SK-N-SH treated with all-trans-retinoic acid at 6 μM for 48 hours (cell line): ENCODE results near the gene TSGA10IP.

Source experiments
- ARNTL ChIP-seq: fragments of 450-650 bp; formaldehyde crosslinking; IDR thresholded peaks from 2 replicates; pipeline ENCODE4 v1.5.0; 2020; ENCODE audit warnings: low read depth, mild to moderate bottlenecking, moderate library complexity, borderline replicate concordance
- ESRRG ChIP-seq: fragments of 250-450 bp; sonication (Bioruptor Pico); IDR thresholded peaks from 2 replicates; pipeline ENCODE4 v1.6.1; 2021; ENCODE audit warnings: mild to moderate bottlenecking
- TF ChIP-seq, protein P1 (sequence below): fragments of 250-450 bp; sonication (Bioruptor Pico); IDR thresholded peaks from 2 replicates; pipeline ENCODE4 v1.8.0; 2020; ENCODE audit warnings: mild to moderate bottlenecking, moderate library complexity, borderline replicate concordance
- TF ChIP-seq, protein P2 (sequence below): fragments of 250-450 bp; sonication (Bioruptor Pico); IDR thresholded peaks from 2 replicates; pipeline ENCODE4 v1.5.0; 2020; ENCODE audit warnings: mild to moderate bottlenecking, moderate library complexity

DNA sequence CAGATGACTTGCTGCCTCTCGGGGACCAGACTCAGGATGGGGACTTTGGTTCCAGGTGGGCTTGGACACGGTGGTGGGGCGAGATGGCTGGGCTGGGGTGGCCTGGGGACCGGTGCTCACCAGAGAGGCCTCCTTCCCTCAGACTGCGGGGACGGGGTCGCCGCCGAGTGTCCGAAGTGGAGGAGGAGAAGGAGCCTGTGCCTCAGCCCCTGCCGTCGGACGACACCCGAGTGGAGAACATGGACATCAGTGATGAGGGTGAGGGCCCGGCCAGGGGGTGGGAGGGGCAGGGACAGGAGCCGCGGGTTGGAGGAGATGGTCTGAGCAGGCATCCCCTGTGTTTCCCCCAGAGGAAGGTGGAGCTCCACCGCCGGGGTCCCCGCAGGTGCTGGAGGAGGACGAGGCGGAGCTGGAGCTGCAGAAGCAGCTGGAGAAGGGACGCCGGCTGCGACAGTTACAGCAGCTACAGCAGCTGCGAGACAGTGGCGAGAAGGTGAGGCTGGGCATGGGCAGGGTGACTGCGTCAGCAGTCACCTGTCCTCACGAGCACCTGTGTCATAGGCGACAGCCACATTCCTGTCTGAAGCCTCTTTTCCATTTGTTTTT, 22.2 kb downstream of the TSGA10IP start:
- no peak for TF ChIP-seq ARNTL (CRISPR knock-in tag)
- TF ChIP-seq ESRRG (CRISPR knock-in tag) = no peak
- TF ChIP-seq, protein P1, sequence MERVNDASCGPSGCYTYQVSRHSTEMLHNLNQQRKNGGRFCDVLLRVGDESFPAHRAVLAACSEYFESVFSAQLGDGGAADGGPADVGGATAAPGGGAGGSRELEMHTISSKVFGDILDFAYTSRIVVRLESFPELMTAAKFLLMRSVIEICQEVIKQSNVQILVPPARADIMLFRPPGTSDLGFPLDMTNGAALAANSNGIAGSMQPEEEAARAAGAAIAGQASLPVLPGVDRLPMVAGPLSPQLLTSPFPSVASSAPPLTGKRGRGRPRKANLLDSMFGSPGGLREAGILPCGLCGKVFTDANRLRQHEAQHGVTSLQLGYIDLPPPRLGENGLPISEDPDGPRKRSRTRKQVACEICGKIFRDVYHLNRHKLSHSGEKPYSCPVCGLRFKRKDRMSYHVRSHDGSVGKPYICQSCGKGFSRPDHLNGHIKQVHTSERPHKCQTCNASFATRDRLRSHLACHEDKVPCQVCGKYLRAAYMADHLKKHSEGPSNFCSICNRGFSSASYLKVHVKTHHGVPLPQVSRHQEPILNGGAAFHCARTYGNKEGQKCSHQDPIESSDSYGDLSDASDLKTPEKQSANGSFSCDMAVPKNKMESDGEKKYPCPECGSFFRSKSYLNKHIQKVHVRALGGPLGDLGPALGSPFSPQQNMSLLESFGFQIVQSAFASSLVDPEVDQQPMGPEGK (CRISPR knock-in tag) = no peak
- TF ChIP-seq, protein P2, sequence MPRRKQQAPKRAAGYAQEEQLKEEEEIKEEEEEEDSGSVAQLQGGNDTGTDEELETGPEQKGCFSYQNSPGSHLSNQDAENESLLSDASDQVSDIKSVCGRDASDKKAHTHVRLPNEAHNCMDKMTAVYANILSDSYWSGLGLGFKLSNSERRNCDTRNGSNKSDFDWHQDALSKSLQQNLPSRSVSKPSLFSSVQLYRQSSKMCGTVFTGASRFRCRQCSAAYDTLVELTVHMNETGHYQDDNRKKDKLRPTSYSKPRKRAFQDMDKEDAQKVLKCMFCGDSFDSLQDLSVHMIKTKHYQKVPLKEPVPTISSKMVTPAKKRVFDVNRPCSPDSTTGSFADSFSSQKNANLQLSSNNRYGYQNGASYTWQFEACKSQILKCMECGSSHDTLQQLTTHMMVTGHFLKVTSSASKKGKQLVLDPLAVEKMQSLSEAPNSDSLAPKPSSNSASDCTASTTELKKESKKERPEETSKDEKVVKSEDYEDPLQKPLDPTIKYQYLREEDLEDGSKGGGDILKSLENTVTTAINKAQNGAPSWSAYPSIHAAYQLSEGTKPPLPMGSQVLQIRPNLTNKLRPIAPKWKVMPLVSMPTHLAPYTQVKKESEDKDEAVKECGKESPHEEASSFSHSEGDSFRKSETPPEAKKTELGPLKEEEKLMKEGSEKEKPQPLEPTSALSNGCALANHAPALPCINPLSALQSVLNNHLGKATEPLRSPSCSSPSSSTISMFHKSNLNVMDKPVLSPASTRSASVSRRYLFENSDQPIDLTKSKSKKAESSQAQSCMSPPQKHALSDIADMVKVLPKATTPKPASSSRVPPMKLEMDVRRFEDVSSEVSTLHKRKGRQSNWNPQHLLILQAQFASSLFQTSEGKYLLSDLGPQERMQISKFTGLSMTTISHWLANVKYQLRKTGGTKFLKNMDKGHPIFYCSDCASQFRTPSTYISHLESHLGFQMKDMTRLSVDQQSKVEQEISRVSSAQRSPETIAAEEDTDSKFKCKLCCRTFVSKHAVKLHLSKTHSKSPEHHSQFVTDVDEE = no peak
